Liver (tissue), 2 donors: ENCODE results near the gene SNCA.

Experiments
- CTCF ChIP-seq: fragments of 150-350 bp; IDR thresholded peaks from 2 replicates; pipeline ENCODE4 v1.5.1; 2017; ENCODE audit warnings: improper control_type of control experiment, low read depth, low read length; ENCODE audit not compliant: missing input control
- YY1 ChIP-seq: IDR thresholded peaks from 2 replicates; pipeline ENCODE4 v1.6.1; 2016; ENCODE audit warnings: antibody characterized with exemption, mild to moderate bottlenecking
- ZBTB33 ChIP-seq: IDR thresholded peaks from 2 replicates; pipeline ENCODE4 v1.6.1; 2016; ENCODE audit warnings: antibody characterized with exemption
- donor health status: healthy.

- TF ChIP-seq CTCF = no peak
- no peak for TF ChIP-seq YY1
- no peak for TF ChIP-seq ZBTB33
These were observed 69.0 kb downstream of the SNCA start for GRCh38 chr4:89767924-89768323.
